ENCODE results near the gene ARHGAP1.
"Not testable (repeated sequence)": the region's sequence is repeated elsewhere in the genome, so short reads cannot be mapped to it uniquely, and the experiment has no call there.

Gene ARHGAP1

DNA sequence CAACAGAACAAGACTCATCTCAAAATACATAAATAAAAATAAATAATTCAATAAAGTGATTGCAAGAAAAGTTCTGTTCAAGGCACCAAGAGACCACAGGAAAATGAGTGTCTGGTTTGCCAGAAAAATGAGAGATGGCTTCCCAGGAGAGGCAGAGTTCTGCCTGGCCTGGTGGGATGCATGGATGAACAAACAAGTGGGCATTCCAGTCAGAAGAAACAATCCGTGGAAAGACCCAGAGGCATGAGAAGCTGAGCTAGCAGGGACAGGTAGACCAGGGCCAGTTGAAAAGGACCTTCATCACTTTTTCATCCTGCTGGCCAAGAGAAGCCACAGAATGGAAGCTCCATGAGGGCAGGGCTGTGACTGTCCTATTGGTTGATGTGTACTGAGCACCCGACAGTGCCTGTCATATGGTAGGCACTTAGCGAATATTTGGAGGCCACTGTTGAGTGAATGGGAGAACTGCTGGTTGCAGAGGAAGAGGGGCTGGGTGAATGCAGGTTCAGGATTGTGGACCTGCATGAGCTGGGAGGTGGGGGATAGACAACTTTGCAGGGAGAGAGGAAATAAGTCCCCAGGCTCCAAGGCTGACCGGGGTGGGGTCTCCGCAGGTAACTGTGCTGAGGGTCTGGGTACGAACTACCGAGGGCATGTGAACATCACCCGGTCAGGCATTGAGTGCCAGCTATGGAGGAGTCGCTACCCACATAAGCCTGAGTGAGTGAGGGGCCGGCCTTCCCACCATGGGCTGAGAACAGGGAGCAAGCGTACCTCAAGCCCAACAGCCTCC, 22.3 kb upstream of the ARHGAP1 start:
- DNase-seq = peak in 1 of 3 donors; percentile 10

DNA sequence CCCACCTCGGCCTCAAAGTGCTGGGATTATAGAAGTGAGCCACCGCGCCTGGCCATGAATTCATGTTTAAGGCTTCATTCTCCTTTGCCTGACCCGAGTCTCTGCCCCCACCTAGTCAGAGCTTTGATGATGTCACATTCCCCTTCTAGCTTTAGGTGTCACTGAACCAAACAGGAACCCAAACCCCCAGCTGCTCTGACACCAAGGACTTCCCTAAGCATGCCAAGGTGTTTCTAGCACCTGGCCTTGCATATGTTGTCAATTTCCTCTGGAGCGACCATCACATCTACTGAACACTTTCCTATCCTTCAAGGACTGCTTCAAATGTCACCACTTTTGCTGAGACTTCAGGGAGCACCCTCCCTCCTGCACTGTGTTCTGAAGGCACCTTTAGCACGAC, 20.9 kb upstream of the ARHGAP1 start:
- DNase-seq = no peak

DNA sequence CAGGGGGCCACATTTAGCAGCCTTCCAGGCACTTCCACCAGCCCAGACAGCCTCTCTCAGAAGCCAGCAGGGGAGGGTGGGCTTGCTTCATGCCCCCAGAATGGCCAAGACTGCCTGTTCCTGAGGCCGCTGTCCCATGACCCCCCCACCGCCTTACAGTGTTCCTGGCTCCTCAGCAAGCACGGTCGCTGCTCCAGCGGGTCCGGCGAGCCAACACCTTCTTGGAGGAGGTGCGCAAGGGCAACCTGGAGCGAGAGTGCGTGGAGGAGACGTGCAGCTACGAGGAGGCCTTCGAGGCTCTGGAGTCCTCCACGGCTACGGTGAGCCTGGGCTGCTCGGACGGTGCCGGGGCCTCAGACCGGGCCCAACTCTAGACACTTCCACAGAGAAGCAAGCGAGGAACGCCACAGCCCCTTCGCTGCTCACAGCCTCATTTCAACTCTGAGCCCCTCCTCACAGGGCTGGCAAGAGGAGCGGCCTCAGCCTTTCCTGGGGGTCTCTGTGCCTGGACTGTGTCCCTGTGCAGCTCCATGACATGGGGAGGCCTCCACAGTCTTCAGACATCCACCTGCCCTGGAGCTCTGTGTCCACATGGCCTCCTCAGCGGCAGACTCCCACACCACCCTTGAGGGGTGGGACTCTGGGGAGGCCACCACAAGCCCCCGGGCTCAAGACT, 19.3 kb upstream of the ARHGAP1 start:
- DNase-seq = no peak

DNA sequence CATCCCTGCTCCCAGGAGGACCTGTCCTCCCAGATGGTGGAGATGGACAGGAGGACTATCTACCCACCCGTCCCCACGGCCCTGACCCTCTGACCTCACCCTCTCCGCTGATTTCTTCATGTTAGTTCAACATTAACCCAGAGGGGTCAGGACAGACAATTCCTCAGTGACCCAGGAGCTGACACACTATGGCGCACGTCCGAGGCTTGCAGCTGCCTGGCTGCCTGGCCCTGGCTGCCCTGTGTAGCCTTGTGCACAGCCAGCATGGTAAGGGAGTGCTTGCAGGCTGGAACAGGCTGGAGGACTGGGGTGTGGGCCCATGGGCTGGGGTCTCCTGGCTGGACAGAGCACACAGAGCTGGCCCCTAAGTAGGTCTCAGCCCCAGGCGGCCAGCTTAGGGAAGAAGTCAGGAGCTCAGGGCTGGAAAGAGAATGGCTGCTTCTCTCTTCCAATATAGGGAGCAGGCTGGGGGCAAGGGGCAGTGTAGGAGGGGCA, 18.7 kb upstream of the ARHGAP1 start, which contains the start of gene F2:
F2 (plus strand) TSS at position 166 of the 495 bp plus-strand sequence; CDS start at position 189, 23 bp downstream.
- DNase-seq = no peak

DNA sequence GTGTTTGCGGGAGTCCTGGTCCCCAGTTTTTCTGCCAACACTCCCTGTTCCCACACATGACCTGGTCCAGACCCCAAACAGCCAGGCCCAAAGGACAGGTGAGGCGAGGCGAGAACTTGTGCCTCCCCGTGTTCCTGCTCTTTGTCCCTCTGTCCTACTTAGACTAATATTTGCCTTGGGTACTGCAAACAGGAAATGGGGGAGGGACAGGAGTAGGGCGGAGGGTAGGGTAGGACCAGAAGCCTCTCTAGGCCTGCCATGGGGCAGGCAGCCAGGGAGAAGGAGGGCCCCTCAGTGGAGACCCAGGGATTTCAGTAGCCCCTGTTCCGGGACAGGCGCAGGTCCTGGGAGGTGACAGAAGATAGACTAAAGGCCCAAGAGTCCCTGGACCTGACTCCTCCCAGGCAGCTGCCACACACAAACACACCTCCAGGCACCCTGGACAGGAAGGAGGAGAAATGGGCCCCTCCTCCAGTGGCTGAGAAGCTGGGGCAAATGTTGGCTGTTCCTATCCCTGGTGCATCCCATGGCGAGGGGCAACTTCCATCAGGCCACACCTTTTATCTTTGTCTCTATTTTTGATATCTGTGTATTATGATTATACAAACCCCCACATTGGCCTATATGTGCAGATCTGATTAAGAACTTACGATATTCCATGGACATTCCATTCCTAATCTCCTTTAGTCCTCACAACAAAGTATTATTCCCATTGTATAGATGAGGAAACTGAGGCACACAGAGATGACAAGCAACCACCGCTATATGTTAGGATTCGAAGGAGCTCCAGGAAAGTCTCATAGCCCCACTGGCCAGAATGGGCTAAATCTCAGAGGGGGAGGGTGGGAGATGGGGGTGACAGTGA, 18.0 kb upstream of the ARHGAP1 start:
- no peak for DNase-seq

DNA sequence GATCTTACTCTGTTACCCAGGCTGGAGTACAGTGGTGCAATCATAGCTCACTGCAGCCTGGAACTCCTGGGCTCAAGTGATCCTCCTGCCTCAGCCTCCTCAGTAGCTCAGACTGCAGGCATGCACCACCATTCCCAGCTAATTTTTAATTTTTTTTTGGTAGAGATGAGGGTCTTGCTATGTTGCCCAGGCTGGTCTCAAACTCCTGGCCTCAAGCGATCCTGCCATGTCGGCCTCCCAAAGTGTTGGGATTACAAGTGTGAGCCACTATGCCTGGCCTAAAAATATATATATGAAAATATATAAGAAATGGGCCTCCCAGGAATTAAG, 17.4 kb upstream of the ARHGAP1 start:
- not testable (repeated sequence) for DNase-seq

DNA sequence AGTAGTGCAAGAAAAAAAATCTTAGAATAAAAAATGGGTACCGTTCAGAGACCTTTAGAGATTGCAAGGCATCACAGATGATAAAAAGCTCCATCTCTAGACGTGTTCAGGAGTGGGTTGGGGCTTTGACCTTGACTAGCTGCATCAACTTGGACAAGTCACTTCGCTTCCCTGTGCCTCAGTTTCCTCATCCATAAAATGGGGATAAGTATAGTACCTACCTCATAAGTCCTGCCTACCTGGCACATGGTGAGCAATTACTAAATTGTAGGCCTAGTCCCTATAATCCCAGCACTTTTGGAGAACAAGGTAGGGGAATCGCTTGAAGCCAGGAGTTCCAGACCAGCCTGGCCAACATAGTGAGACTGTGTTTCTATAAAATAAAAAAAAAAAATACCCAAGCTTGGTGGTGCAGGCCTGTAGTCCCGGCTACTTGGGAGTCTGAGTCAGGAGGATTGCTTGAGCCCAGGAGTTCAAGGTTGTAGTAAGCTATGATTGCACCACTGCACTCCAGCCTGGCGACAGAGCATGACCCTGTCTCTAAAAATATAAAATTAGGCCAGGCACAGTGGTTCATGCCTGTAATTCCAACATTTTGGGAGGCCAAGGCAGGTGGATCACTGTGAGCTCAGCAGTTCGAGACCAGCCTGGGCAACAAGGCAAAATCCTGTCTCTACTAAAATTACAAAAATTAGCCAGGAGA, 12.6 kb upstream of the ARHGAP1 start:
- no peak for DNase-seq

DNA sequence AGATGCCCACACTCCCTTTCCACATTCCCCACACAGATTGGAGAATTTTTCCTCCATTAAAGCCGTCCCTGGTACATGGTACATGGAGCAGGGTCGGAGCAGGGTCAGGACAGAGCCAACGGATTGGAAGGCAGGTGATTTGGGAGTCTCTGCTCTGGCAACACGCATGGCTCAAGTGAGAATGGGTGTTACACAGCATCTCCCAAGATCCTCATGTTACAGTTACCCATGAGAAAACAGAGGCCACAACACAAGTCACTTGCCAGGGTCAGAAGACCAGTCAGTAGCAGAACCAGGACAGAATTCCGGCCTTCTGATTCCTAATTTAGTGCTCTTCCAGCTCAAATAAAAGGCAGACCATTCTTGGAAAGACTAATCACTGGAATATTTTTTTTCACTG, 10.9 kb upstream of the ARHGAP1 start:
- no peak for DNase-seq

DNA sequence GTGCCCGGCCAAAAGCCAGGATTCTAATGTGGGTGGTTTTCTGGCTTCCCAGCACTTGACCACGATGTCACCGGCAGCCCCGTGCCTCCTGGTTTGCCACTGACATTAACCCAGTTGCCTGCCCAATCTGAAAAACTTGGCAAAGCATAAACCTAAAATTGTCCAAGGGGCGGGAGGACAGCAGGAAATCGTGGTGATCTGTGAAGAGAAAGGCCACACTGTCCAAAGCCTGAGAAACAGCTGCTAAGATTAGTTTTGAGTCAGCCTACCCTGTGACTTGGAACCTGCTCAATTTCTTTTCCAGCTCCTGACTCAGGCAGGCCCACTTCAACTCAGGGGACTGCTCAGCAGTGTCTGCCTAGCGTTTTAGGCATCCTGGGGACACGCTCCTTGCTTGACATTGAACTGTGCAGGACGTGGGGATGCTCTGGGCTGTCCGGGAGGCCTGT, 10.4 kb upstream of the ARHGAP1 start:
- no peak for DNase-seq

DNA sequence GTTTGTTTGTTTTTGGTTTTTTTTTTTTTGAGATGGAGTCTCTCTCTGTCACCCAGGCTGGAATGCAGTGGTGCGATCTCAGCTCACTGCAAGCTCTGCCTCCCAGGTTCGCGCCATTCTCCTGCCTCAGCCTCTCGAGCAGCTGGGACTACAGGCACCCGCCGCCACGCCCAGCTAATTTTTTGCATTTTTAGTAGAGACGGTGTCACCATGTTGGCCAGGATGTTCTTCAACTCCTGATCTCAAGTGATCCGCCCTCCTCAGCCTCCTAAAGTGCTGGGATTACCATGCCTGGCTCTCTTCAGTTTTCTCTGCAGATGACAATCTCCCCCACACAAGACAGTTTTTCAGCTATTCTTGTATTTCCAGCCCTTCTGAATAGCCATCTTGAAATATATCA, 8.9 kb upstream of the ARHGAP1 start:
- DNase-seq = not testable (repeated sequence)

DNA sequence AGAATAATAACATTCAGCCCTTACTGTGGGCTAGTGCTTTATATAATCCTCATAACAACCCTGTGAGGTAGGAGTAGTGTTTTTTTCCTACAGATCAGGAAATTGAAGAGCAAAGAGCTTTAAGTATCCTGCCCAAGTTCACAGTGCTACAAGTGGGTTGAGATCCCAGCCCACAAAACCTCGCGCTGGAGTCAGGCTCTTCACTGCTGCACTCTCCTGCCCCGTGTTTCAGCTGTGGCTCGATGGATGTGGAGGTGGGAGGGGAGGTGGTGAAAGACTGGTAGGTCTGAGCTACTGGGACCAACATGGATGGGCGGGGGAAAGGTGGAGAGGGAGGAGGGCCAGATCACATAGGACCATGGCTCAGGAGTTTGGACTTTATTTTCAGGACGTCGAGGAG, 6.5 kb upstream of the ARHGAP1 start:
- DNase-seq = no peak

DNA sequence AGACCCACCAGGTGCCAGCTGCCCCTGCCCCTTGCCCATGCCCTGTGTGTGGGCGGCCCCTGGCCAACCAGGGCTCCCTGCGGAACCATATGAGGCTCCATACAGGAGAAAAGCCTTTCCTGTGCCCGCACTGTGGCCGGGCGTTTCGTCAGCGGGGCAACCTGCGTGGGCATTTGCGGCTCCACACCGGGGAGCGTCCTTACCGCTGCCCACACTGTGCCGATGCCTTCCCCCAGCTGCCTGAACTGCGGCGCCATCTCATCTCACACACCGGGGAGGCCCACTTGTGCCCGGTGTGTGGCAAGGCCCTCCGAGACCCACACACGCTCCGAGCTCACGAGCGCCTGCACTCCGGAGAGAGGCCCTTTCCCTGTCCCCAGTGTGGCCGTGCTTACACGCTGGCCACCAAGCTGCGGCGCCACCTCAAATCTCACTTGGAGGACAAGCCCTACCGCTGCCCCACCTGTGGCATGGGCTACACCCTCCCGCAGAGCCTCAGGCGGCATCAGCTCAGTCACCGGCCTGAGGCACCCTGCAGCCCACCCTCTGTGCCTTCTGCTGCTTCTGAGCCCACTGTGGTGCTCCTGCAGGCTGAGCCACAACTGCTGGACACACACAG, 4.8 kb upstream of the ARHGAP1 start:
- no peak for DNase-seq

DNA sequence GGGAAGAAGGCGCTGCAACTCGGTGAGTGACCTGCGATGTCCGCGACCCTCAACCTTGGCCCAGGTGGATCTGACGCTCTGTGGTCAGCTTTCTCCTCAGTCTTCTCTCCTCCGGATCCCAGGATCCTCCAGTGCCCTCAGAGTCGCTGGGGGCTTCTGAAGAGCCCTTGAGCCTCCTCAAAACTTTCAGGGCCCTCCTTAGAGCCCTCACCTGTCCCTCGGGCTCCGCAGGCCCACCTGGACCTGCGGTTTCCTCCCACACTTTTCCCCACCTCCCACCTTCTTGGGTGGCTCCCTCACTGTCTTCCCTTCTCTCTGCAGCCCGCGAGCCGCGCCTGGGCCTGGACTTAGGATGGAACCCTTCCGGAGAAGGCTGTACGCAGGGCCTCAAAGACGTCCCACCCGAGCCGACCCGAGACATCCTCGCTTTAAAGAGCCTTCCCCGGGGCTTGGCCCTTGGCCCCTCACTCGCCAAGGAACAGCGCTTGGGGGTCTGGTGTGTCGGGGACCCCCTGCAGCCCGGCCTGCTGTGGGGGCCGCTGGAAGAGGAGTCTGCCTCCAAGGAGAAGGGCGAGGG, 747 bp upstream of the ARHGAP1 start:
- DNase-seq = peak in 1 of 3 donors; percentile 22

DNA sequence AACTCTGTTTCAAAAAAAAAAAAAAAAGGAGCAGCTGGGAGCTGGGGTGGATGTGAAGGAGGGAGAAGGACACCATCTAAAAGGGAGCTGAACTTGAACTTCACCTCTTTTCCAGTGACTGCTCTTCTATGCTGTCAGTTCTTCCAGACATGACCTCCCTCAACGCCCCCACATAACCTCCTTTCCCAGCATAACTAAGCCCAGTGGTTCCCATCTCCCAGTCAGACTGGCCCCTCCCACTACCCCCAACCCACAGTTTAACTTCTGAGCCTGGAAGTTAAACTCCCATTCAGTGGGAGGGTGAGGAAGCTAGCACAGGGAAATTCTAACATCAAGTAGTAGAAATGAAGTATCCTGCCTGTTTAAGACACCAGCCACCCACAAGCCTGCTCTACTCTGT, 1.8 kb downstream of the ARHGAP1 start:
- DNase-seq = peak; percentile 56 to 73 (median 70)

DNA sequence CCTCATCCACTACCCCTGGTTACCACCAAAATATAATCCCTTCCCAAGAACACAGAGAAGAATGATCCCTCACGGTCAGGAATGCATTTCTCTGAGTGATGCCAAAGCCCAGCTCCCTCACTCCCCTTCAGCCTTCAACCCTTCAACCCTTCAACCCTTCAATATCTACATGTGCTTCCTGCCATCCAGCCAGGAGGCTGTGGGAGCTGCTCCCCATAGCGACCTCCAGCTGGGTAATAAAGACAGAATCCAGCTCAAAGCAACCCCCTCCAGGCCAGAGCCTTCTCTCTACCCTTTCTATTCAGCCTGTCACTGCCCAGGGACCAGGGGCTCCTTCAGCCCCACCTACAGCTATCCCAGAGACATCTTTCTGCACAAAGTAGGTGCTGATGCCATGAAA, 2.7 kb downstream of the ARHGAP1 start:
- no peak for DNase-seq

DNA sequence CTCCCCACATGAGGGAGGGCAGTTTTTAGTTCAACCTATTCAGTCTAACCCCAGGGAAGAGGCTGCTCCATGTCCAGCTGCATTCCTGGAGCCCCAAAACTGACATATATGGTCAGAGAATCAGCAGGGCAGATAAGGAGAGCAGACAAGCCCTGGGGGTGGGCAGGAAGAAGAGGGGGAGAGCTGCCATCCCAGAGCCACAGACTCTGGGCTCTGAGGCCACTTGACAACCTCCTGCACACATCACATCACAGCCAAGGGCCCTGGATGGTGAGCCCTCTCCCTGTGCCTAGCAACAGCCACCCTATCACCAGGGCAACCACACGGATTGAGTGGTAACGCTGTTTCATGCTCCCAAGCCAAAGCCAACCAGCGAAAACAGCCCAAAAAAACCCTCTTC, 3.1 kb downstream of the ARHGAP1 start:
- DNase-seq = no peak

DNA sequence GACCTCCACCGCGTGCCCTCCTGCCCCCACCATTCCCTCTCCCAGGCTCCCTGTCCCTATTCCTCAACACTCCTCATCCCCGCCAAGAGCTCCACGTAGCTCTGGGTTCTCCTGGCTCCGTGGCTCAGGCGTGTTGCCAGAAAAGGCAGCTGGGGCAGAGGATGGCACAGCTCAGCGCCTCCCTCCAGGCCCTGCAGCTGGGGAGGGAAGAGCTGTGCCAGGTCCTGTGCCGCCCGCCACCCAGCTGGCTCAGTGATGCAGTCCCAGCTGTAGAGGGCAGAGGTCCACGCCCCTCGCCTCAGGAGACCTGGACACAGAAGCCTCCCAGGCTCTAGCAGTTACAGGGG, 4.2 kb downstream of the ARHGAP1 start:
- no peak for DNase-seq

DNA sequence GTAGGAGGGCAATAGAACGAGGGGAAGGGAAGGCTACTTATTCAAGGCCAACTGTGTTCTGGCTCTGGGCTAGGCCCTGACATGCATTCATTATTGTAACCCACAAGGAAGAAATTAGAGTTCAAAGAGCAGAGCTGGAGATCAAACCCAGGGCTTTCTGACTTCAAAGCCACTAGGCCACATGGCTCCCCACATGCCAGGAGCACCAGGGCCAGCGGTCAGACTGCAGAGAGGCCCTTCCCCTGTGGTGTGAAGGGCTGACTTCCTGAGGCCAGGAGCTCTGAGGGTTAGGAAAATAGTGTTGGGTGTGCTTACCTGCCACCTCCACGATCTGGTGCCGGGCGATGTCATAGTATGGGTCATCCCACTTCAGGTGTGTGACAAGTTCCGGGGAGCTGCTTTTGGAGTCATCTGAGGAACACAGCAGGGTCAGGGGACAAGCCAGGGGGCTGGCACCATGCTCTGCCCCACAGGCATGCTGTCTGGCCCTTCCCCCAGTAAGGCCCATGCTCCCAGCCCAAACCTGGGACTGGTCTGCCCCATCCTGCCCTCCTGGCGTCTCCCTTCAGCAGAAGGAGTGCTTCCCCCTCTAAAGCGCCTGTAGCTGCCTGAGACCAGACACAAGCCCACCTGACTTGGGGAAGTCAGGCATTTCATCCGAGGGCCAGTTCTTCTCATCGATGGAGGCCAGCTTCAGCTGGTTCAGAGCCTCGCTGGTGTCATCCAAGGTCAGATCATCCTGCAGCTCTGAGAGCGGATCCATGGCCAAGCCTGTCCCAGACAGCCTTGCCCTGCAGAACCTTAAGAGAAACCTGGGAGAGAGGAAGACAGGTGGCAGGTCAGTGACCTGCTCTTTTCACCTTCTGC, 4.8 kb downstream of the ARHGAP1 start:
- no peak for DNase-seq

DNA sequence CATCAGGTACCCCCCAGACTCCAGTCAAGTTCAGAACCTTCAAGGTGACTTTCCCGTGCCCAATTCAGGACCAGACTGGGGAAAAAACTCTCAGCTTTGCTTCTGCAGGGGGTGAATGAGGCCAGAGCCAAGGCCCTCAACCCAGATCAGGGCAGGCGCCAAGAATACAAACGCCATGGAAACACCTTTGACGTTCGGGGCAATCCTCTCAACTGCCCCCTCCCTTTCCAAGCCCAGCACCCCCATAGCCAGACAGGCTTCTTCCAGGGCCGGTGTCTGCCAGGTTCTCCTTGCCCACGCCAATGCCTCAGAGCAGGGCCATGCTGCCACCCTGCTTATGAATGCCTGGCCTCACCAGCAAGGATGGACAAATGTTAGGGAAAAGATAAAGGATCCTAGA, 5.8 kb downstream of the ARHGAP1 start:
- DNase-seq = no peak

DNA sequence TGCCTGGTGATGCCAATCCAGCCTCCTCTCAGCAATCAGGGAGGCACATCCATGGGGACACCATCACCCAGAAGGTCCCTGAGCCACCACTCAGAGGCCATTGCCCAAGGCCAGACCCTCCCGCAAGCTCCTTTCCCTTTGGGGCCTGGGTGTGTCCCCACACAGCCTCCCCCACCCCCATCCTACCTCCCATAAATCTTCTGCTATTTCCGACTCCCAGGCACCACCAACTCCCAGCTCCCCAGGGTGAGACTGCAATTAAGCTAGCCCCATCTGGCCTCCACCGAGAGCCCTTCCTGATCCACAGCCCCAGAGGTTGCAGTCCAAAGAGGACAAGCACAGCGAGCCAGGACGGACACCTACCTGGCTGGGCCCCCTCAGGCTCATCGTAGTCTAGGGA, 6.3 kb downstream of the ARHGAP1 start:
- DNase-seq = no peak

DNA sequence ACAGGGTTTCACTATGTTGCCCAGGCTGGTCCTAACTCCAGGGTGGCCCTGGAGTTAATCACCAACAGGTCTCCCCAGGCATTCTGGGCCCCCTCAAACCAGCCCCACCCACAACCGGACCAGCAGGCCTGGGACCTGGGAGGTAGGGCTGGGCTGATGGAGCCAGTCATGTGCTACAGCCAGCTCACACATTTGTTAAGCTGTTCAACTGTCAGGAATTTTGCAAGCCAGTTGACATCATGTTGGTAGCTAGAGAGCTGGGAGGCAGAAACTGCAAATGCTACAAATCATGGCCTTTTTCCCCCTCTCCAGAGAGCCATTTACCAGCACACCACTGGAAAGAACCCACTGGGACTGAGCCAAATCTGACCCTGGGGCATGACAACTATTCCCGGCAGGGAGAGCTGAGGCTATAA, 6.8 kb downstream of the ARHGAP1 start:
- DNase-seq = no peak
